HG03354 (cell line): ENCODE results near the gene LMOD1.
"Not testable (repeated sequence)": the region's sequence is repeated elsewhere in the genome, so short reads cannot be mapped to it uniquely, and the experiment has no call there.

Source experiments
- ATAC-seq: cut with Tn5 transposase; IDR thresholded peaks from one replicate; pipeline ENCODE4 v1.9.1; 2021; ENCODE audit warnings: mild to moderate bottlenecking; ENCODE audit not compliant: unreplicated experiment, poor library complexity, severe bottlenecking

Gene LMOD1

DNA sequence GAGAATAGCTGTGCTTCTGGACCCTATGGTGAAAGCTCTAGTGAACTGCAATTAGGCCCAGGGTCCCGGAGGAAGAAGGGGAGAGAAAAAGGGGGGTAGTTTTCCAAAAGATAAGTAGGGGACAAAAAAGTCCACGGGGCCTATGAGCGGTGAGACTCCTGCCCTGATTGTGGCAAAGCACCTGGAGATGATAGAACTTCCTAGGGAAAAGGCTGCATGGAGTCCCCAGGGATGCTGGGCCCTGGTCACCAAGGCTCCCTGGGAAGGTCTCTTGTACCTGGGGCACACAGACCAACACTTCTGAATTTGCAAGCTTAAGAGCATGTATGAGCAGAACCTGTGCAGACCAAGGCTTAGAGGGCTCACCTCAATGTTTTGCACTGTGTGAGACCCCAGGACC is 63.1 kb downstream of the LMOD1 start:
- ATAC-seq: no peak

DNA sequence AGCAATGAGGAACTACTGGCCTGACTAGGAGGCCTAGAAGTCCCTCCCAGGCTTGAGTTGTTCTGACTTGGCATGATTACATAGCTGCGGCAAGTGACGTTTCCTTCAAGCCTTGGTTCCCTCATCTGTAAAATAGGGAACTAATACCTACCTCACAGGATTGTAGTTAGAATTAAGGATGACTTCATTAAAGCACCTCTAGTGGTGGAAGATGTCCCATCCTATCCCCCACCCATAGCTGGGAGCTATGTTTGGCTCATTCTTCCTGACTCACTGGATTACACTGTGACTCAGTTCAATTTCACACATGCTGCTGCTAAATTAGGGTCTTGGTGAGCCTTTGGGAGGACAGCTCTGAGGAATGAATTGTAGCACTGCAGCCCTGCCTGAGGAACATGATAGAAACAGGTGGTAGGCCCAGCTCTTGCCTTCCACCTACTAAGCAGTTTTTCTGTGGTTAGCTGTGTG is 63.6 kb downstream of the LMOD1 start:
- ATAC-seq: peak; percentile 63

DNA sequence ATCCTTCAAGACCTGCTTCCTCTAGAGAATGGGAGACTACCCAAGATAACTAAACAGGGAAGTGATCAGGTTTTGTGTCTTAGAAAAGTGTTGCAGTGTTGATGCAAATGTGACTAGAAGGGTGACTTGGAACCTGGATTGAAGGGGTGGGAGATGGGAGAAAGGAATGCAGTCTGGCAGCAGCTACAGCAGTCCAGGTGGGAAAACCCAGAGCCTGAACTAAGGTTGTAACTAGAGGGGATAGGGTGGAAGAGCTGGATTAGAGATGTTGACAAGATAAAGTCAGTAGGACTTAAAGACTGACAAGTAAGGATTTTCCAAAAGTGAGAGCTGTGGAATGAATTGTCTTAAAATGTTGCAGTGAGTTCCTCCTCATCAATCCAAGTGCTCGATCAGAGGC is 64.7 kb downstream of the LMOD1 start:
- no peak for ATAC-seq

DNA sequence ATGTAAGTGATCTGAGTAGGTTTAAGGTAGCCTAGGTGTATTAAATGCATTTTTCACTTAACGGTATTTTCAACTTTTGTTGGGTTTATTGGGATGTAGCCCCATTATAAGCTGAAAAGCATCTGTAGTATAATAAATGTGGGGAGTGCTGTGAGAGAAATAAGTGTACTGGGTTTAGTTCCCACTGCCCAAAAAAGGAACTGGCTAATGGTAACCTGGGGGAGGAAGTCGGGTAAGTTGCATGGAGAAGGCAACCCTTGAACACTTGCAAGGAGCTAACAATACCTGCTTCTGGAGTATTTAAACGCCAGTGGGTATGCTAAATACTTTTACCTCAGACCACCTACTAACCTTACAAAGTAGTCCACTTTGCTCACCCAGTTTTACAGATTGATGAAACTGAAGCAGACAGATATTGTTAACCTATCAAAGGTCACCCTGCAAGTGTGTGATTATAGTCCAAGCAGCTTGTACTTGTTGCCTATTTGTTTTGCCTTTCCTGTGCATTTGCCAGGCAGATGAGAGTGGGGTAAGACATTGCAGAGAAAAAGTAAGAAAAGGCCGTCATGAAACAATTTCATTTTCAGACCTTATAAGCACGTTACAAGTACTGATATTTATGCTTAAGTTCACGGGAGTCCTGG is 65.3 kb downstream of the LMOD1 start:
- ATAC-seq: no peak

DNA sequence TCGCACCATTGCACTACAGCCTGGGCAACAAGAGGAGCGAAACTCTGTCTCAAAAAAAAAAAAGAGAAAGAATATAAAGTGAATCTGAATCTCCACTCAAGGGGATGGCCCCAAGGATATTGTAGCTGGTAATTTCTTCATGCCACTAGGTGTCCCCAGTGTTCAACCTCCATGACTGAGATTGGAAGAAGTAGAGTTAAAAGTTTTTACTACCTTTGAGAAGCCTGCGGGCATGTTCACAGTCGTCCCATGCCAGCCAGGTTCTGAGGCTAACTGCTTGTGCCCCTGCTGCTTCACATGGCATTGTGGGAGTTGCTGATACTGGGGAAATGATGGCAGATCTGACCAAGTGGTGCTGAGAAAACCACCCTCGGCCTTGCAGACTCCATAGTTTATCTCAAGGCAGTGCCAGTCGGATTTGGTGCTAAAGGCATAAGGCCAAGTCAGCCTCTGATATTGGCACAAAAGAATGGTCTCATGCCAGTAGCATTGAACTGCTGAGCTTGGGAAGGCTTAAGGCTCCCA is 68.4 kb downstream of the LMOD1 start:
- ATAC-seq: no peak

DNA sequence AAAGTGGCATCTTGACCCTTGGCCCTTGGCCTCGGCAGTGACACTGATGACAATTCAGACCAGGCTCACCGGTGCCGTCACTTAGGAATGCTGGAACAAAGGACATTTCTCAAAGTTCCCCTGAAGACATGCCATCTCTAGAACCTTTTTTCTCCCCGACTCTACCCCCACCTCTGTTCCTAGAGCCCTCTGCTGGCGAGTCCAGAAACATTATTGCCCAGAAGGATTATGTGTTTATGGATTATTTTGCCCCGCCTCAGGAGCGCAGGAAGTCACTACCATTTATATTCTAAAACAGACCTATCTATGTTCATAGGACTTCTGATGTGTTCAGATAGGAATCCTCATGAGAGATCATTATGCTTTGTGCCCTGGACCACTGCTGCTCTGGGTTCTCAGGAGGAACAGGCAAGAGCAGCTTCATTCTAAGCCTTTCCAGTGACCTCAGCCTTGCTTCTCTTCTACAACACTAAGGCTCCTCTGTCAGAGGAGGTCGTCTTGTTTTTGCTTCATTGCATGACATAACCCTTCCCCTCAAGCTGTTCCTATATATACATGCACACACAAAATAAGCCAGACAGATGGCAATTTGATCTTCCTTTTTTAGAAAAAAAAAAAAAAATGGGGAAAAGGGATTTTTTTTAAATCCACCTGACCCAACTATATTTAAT is 70.1 kb downstream of the LMOD1 start:
- ATAC-seq: no peak

DNA sequence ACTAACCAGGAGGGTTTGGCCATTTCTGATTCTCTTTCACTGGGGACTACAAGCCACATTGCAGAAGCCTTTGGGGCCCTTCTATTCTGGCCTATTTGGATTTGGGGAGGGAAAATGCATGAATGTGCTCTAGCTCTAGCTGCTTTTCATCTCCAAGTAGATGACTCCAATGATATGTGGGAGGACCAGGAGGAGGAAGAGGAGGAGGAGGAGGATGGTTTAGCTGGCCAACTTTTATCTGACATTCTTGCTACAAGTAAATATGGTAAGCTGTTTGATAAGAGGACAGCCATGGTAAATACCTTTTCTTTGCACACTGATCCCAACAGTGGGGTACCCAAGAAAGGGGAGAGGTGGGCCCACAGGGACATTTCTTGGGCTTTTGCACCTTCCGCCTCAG is 71.7 kb downstream of the LMOD1 start:
- no peak for ATAC-seq

DNA sequence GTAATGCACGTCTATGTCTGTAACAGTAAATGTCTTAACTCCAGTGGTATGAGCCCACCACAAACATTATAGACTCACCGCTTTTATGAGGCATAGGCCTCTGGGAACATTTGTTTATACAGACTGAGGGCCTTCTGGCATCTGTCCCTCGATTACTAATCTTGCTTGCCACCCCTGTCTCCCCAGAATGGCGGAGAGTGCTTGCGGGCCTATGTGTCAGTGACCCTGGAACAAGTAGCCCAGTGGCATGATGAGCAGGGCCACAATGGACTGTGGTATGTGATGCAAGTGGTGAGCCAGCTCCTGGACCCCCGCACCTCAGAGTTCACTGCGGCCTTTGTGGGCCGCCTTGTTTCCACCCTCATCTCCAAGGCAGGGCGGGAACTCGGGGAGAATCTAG is 76.0 kb downstream of the LMOD1 start:
- no peak for ATAC-seq

DNA sequence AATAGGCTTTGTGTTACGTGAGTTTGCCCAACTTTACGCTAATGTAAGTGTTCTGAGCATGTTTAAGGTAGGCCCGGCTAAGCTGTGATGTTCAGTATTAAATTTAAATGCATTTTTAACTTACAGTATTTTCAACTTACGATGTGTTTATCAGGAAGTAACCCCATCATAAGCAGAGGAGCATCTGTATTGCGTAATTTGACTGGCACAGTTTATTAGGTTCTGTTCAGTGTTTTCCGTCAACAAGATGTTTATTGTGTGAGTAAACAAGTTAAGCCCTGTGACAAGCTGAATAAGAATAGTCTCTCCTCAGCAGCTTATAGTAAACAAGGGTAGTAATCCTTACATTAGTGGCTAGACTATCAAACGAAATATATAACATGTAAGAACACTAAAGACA is 84.9 kb downstream of the LMOD1 start:
- ATAC-seq: no peak

DNA sequence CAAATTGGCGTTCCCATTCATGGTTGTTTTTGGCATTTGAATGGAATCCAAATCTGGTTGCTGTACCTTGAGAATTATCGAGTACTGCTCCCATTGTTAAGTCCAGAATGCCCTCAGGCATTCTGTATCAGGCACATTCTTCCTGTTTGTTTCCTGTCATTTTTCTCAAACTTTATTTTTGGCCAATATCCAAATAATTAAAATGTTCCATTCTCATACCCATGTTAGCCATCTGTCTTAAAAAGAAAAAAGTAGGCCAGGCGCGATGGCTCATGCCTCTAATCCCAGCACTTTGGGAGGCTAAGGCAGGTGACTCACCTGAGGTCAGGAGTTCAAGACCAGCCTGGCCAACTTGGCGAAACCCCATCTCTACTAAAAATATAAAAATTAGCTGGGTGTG is 86.9 kb downstream of the LMOD1 start:
- ATAC-seq: no peak

DNA sequence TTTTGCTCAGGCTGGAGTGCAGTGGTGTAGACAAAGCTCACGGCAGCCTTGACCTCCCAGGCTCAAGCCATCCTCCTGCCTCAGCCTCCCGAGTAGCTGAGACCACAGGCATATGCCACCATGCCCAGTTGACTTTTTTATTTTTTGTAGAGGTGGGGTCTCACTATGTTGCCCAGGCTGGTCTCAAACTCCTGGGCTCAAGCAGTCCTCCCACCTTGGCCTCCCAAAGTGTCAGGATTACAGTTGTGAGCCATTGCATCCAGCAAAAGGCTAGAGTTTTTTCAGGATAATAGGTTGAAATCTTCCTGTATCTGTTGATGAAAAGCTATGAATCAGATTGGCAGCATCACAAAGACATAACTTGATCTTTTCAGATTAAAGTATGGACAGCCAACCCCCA is 89.6 kb downstream of the LMOD1 start:
- ATAC-seq: not testable (repeated sequence)

DNA sequence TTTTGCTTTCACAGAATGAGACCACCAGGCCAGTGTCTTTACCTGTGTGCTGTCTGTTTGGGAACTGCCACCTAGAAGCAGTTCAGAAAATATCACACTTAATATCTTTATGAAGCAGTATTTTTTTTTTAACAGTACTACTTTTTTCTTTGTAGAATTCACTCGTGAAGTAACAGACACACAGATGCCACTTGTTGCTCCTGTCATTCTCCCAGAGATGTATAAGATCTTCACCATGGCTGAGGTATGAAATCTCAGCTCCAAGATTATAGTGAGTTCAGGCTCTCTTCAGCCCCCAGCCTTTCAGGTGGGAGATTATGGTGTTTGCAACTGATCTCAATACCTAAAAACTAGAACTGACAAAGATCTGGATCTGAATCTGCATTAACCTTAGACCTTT is 94.4 kb downstream of the LMOD1 start:
- ATAC-seq: no peak

DNA sequence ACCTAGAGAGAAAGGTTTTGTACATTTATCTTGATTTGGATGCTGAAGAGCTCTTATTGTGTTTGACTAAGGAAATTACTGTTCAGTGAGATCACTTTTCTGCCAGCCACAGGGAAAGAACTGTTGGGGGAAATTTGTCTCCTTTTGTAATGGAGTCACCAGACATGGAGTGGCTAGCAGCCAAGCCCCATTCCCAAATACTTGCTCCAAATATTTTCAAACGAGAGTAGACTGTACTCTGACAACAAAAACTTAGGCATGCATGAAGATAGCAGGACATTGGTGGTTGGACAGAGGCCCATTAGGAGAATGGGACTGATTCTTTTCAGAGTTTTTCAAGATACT is 96.3 kb downstream of the LMOD1 start:
- no peak for ATAC-seq

DNA sequence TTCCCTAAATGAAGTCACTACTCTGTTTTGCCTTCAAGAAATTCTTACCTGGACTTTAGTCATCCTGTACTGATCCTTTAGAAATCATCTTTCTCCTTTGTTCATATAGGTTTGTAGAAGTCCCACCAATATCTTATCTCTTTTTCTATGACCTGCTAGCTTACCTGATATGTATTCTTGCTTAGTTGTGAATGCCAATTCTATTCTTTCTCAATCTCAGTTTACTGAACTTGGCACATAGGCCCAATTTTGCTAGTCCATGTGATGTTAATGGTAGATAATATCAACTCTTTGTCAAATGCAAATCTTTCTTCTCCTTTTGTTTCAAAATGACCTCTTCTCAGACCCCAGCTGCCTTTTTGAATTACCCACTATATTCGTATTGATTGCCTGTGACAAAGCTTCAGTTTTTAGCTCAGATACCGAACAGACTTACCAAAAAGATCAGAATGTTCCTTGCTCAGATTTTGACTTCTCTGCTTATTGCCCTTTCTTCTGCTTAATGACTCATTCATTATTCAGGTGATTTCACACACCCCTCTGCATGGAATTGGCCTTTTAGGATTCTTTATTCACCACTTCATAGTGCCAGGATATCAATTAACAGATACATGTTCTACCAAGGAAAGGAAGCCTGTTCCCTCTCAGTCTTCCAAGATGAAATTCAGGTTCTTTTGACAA is 96.8 kb downstream of the LMOD1 start:
- no peak for ATAC-seq

DNA sequence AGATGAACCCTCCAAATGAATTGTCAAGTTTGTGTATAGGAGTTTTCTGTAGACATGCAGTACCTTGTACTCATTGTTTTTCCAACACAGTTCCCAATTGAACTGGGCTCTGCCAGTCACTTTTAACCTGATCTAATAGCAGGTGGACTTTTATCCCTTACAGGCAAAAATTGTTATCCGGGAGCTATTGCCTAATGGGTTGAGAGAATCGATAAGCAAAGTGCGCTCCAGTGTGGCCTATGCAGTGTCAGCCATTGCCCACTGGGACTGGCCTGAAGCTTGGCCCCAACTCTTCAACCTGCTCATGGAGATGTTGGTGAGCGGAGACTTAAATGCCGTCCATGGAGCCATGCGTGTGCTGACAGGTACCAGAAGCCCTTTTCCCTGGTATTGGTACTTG is 98.1 kb downstream of the LMOD1 start:
- no peak for ATAC-seq

DNA sequence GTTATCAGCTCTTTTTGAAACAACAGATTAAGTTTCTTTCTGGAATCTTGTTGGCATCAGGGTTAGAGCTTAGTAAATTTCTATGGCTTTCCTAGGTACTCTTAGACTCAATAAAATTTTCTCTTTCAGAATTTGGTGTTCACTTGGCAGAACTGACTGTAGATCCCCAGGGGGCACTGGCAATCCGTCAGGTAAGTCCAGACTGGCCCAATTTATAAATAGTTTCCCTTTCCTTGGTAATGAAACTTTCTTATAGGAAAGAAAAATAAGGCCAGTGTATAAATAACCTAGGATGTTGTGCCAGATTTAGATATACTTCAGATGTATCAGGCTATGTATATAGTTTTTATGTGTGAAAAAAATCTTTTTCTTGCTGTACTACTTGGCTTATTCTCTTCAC is 99.2 kb downstream of the LMOD1 start:
- ATAC-seq: no peak
